GM12801 (cell line): Measurements from ENCODE around the gene PDE10A.

Experiments used
- CTCF ChIP-seq: IDR thresholded peaks from one replicate; pipeline ENCODE4 v1.5.1; 2011; ENCODE audit warnings: control low read depth; ENCODE audit not compliant: insufficient read length; ENCODE audit errors: extremely low read depth

PDE10A gene

GRCh38 chr6:165701564-165702354, 38.7 kb upstream of the PDE10A start:
- no peak for TF ChIP-seq CTCF

- no peak for TF ChIP-seq CTCF
These were observed 38.0 kb upstream of the PDE10A start for GRCh38 chr6:165701005-165701404.

- TF ChIP-seq CTCF: no peak
These were observed 35.8 kb upstream of the PDE10A start for GRCh38 chr6:165698868-165699267.

GRCh38 chr6:165697171-165697570, 34.1 kb upstream of the PDE10A start:
- TF ChIP-seq CTCF: no peak

GRCh38 chr6:165695722-165696515, 32.9 kb upstream of the PDE10A start:
- no peak for TF ChIP-seq CTCF

GRCh38 chr6:165694296-165694695, 31.3 kb upstream of the PDE10A start:
- no peak for TF ChIP-seq CTCF

GRCh38 chr6:165692106-165692653, 29.1 kb upstream of the PDE10A start:
- TF ChIP-seq CTCF: no peak
